PC-9 (cell line): ENCODE data around the gene DCLK2. TPM values are rescaled to one million over a fixed set of nuclear protein-coding genes. Genes with fewer than 3 reads are reported as not detected.
A peak's percentile ranks its signal among the peaks of the same experiment; 100 is the strongest.

Experiments
- Bru-seq: library from RNA; stranded (reverse); fragments of 400-500 nt; gene quantifications from one replicate; lab custom pipeline; 2021; lab: Mats Ljungman, UMichigan
- BruChase-seq, 2 experiments: library from RNA; stranded (reverse); fragments of 400-500 nt; gene quantifications; one replicate each; lab custom pipeline; 2021; lab: Mats Ljungman, UMichigan
- BruUV-seq: library from RNA; stranded (reverse); fragments of 400-500 nt; replicated peaks from 2 replicates; lab custom pipeline; 2021; lab: Mats Ljungman, UMichigan
- CTCF ChIA-PET: fragments of 300-600 bp; sonication (Branson Sonifier 250); formaldehyde crosslinking; loops from one replicate; lab custom pipeline; 2022; ENCODE audit warnings: antibody characterized with exemption; lab: Charles Lee
- POLR2A ChIA-PET: fragments of 300-600 bp; sonication (Branson Sonifier 250); formaldehyde crosslinking; loops from one replicate; lab custom pipeline; 2022; ENCODE audit warnings: antibody characterized with exemption; ENCODE audit not compliant: unreplicated experiment; lab: Charles Lee
- DNase-seq, 2 experiments: peaks; one replicate each; pipeline versions ENCODE4 v3.0.0 to v3.0.0-alpha.2; 2015 to 2022; ENCODE audit warnings: mixed read lengths in 1 of 2
- H2AFZ ChIP-seq: fragments of 200-600 bp; sonication (generic); 2 replicates; pipeline ENCODE4 v1.8.1; 2017; ENCODE audit warnings: antibody characterized with exemption
- H3F3A ChIP-seq: fragments of 200-600 bp; sonication (generic); 2 replicates; pipeline ENCODE4 v1.8.1; 2017; ENCODE audit warnings: antibody characterized with exemption, mild to moderate bottlenecking, low read depth; ENCODE audit not compliant: insufficient read depth
- H3K27ac ChIP-seq: fragments of 200-600 bp; sonication (generic); 2 replicates; pipeline ENCODE4 v1.6.1; 2016; ENCODE audit warnings: mixed run types
- H3K27me3 ChIP-seq: fragments of 200-600 bp; sonication (generic); 2 replicates; pipeline ENCODE4 v1.6.1; 2016; ENCODE audit warnings: low read depth, mixed run types; ENCODE audit not compliant: insufficient read depth
- H3K36me3 ChIP-seq: fragments of 200-600 bp; sonication (generic); 2 replicates; pipeline ENCODE4 v1.6.1; 2016; ENCODE audit warnings: low read depth, mixed run types
- H3K4me1 ChIP-seq: fragments of 200-600 bp; sonication (generic); replicated peaks from 2 replicates; pipeline ENCODE4 v1.6.1; 2016; ENCODE audit warnings: mixed run types; ENCODE audit not compliant: insufficient read depth
- H3K4me2 ChIP-seq: fragments of 200-600 bp; sonication (generic); 2 replicates; pipeline ENCODE4 v1.6.1; 2017; ENCODE audit warnings: mixed run types
- H3K4me3 ChIP-seq: fragments of 200-600 bp; sonication (generic); 2 replicates; pipeline ENCODE4 v1.6.1; 2016; ENCODE audit warnings: mixed run types
- H3K79me2 ChIP-seq: fragments of 200-600 bp; sonication (generic); 2 replicates; pipeline ENCODE4 v1.6.1; 2017; ENCODE audit warnings: low read depth, mixed run types
- H3K9me2 ChIP-seq: fragments of 200-600 bp; sonication (generic); 2 replicates; pipeline ENCODE4 v1.8.1; 2017; ENCODE audit warnings: mild to moderate bottlenecking; ENCODE audit not compliant: insufficient read depth
- H3K9me3 ChIP-seq: fragments of 200-600 bp; sonication (generic); 2 replicates; pipeline ENCODE4 v1.8.1; 2016; ENCODE audit warnings: low read depth; ENCODE audit not compliant: insufficient read depth
- H4K20me1 ChIP-seq: fragments of 200-600 bp; sonication (generic); 2 replicates; pipeline ENCODE4 v1.8.1; 2017; ENCODE audit not compliant: insufficient read depth
- CTCF ChIP-seq: fragments of 200-600 bp; sonication (generic); conservative IDR thresholded peaks from 2 replicates; pipeline ENCODE4 v1.6.1; 2017; ENCODE audit warnings: mixed run types, antibody characterized with exemption, mild to moderate bottlenecking, moderate library complexity
- EZH2 ChIP-seq: fragments of 200-600 bp; sonication (generic); IDR thresholded peaks from 2 replicates; pipeline ENCODE4 v1.8.0; 2017; ENCODE audit warnings: antibody characterized with exemption, low read depth
- intact Hi-C: fragments of 100-400 bp; cut with micrococcal nuclease; formaldehyde crosslinking; loops from one replicate; pipeline ENCODE4 v1.10.0; 2022; ENCODE audit not compliant: unreplicated experiment
- long read RNA-seq: library from polyadenylated mRNA; stranded (forward); transcript quantifications from one replicate; pipeline ENCODE4 v2.0.0, GENCODE V29; 2022
- total RNA-seq: library from RNA; stranded (reverse); gene quantifications from 2 replicates; pipeline ENCODE4 v1.2.3, GENCODE V29; 2021

DCLK2 gene
- total RNA-seq (0.41 and 0.73 TPM in 2 replicates), Bru-seq, nascent RNA (percentile 30 among the genes with signal in this experiment), BruChase-seq, experiment 1, labeled RNA remaining after a 2-hour chase (percentile 44 among the genes with signal in this experiment), BruChase-seq, experiment 2, labeled RNA remaining after a 6-hour chase (percentile 23 among the genes with signal in this experiment)
- long read RNA-seq, partial matches to known transcripts = 1 of 1 reads
- long read RNA-seq, other reads (novel, unspliced or antisense) = 0 of 1 reads

GRCh38 chr4:150078041-150078578 lies at the start of gene DCLK2:
TSS of gene DCLK2 (plus strand) at chr4:150078445. CDS start at chr4:150079028, 583 bp downstream.
- peaks cover 3% of the 10 kb centered on the region; the same call in 1 of the 2 replicates for H3K4me1 ChIP-seq
- no peaks in the 10 kb centered on the region for H3F3A ChIP-seq
- 0 out of 2 replicates have a peak, but pooled peaks cover 10% of the 10 kb centered on the region for H3K27me3 ChIP-seq
- peak in 1 of 2 experiments; percentile 38 for DNase-seq
- CTCF ChIA-PET = interaction anchor here (1.1 kb wide), 1 partner anchor 131 kb away, joined by 4 read pairs; no protein-coding TSS in a partner anchor
- no peaks in the 10 kb centered on the region for H3K9me2 ChIP-seq
- H3K79me2 ChIP-seq = no peaks in the 10 kb centered on the region
- BruUV-seq = no TSS peak
- intact Hi-C loops = loop anchor here (10.0 kb wide), 1 partner anchor 167 kb away; no protein-coding TSS in a partner anchor
- no peaks in the 10 kb centered on the region for H4K20me1 ChIP-seq
- no peaks in the 10 kb centered on the region for H3K9me3 ChIP-seq
- H3K4me2 ChIP-seq = peak within 1 kb of the TSS; percentile 80
- H3K4me3 ChIP-seq = peak within 1 kb of the TSS; percentile 57
- no peaks in the 10 kb centered on the region for H3K36me3 ChIP-seq
- H3K27ac ChIP-seq = no peak within 1 kb of the TSS
- H2AFZ ChIP-seq = peak within 1 kb of the TSS; percentile 72
- TF ChIP-seq EZH2 = no peak
- no peak for TF ChIP-seq CTCF
- POLR2A ChIA-PET = interaction anchor here (0.6 kb wide), 1 partner anchor 217 kb away, joined by 8 read pairs; no protein-coding TSS in a partner anchor

GRCh38 chr4:150032541-150032940 lies 45.7 kb upstream of the DCLK2 start:
- intact Hi-C loops = no loop called here
- Histone ChIP-seq H3K9me2 (no peaks in the 10 kb centered on the region), H2AFZ (no peak overlapping the region), H3K4me2 (no peak overlapping the region), H3K27ac (no peak overlapping the region), H3K9me3 (no peaks in the 10 kb centered on the region), H3K27me3 (no peaks in the 10 kb centered on the region), H3K36me3 (no peaks in the 10 kb centered on the region), H3K79me2 (no peaks in the 10 kb centered on the region), H3F3A (no peaks in the 10 kb centered on the region), H3K4me1 (no peaks in the 10 kb centered on the region), H3K4me3 (no peak overlapping the region), H4K20me1 (no peaks in the 10 kb centered on the region)
- TF ChIP-seq CTCF (no peak), EZH2 (no peak)
- no peak for DNase-seq
- no TSS peak for BruUV-seq
- POLR2A ChIA-PET = no interaction called here
- CTCF ChIA-PET = no interaction called here

GRCh38 chr4:150033081-150033480 lies 45.2 kb upstream of the DCLK2 start:
- H3K4me3 ChIP-seq = no peak overlapping the region
- no peak overlapping the region for H2AFZ ChIP-seq
- BruUV-seq = no TSS peak
- H3K36me3 ChIP-seq = no peaks in the 10 kb centered on the region
- DNase-seq = no peak
- ChIA-PET POLR2A (no interaction called here), CTCF (no interaction called here)
- intact Hi-C loops = no loop called here
- H3K27me3 ChIP-seq = no peaks in the 10 kb centered on the region
- H3K9me2 ChIP-seq = no peaks in the 10 kb centered on the region
- no peaks in the 10 kb centered on the region for H3K9me3 ChIP-seq
- H3K4me2 ChIP-seq = no peak overlapping the region
- H3F3A ChIP-seq = no peaks in the 10 kb centered on the region
- H3K4me1 ChIP-seq = no peaks in the 10 kb centered on the region
- H3K27ac ChIP-seq = no peak overlapping the region
- no peak for TF ChIP-seq EZH2
- H3K79me2 ChIP-seq = no peaks in the 10 kb centered on the region
- H4K20me1 ChIP-seq = no peaks in the 10 kb centered on the region
